H1 (cell line): Measurements from ENCODE around the gene IL1RL1. TPM values are rescaled to one million over a fixed set of nuclear protein-coding genes. Genes with fewer than 3 reads are reported as not detected.

Experiments used
- CTCF ChIA-PET: fragments of 300-600 bp; sonication (Branson Sonifier 250); formaldehyde crosslinking; loops from one replicate; lab custom pipeline; 2021; ENCODE audit not compliant: partially characterized antibody; lab: Charles Lee
- POLR2A ChIA-PET: fragments of 300-600 bp; sonication (Branson Sonifier 250); formaldehyde crosslinking; loops from one replicate; lab custom pipeline; 2021; ENCODE audit warnings: inconsistent platforms; ENCODE audit not compliant: partially characterized antibody; lab: Charles Lee
- DNase-seq, 2 experiments: peaks; one replicate each; pipeline versions ENCODE4 v3.0.0 to v3.0.0-alpha.2; 2010 to 2022; ENCODE audit warnings: low spot score in 2 of 2, low read depth in 1 of 2, mixed read lengths in 1 of 2
- FAIRE-seq: peaks from 2 replicates; lab custom pipeline; 2011; peaks lifted over from hg19 to GRCh38; lab: Jason Lieb, UNC
- H2AFZ ChIP-seq: 2 replicates; pipeline ENCODE4 v1.8.1; 2012; ENCODE audit warnings: low read length, inconsistent platforms
- H2AK5ac ChIP-seq: 2 replicates; pipeline ENCODE4 v1.6.1; 2013; ENCODE audit warnings: low read depth, low read length
- H2BK120ac ChIP-seq: replicated peaks from 2 replicates; pipeline ENCODE3; 2013; ENCODE audit warnings: low read depth, low read length, inconsistent platforms
- H2BK12ac ChIP-seq: 2 replicates; pipeline ENCODE4 v1.6.1; 2013; ENCODE audit warnings: low read depth, low read length
- H2BK15ac ChIP-seq: 2 replicates; pipeline ENCODE4 v1.6.1; 2013; ENCODE audit warnings: low read length
- H2BK20ac ChIP-seq: 2 replicates; pipeline ENCODE4 v1.6.1; 2013; ENCODE audit warnings: low read length
- H2BK5ac ChIP-seq: 2 replicates; pipeline ENCODE4 v1.6.1; 2013; ENCODE audit warnings: low read depth, low read length
- H3K14ac ChIP-seq: 2 replicates; pipeline ENCODE4 v1.6.1; 2013; ENCODE audit warnings: inconsistent platforms; ENCODE audit not compliant: insufficient read length
- H3K18ac ChIP-seq: 2 replicates; pipeline ENCODE4 v1.6.1; 2013; ENCODE audit warnings: low read length; ENCODE audit errors: extremely low read depth
- H3K23ac ChIP-seq: 2 replicates; pipeline ENCODE4 v1.6.1; 2013; ENCODE audit warnings: inconsistent platforms; ENCODE audit not compliant: insufficient read length
- H3K23me2 ChIP-seq: 2 replicates; pipeline ENCODE4 v1.6.1; 2013; ENCODE audit warnings: low read depth, low read length
- H3K27ac ChIP-seq: 2 replicates; pipeline ENCODE4 v1.6.1; 2011; ENCODE audit warnings: low read depth, low read length, inconsistent platforms
- H3K27me3 ChIP-seq, 4 experiments: replicated peaks in 1 of 4; 1 replicate in 1 of 4; 2 replicates in 3 of 4; pipeline versions ENCODE4 v1.6.1 to v1.8.1; 2011 to 2013; ENCODE audit warnings: low read length in 3 of 4, mild to moderate bottlenecking in 3 of 4, inconsistent platforms in 2 of 4, mixed read lengths in 2 of 4, moderate library complexity in 1 of 4; ENCODE audit not compliant: control insufficient read depth in 3 of 4, insufficient read depth in 3 of 4; ENCODE audit errors: extremely low read depth in 1 of 4
- H3K36me3 ChIP-seq, 4 experiments: 2 replicates each; pipeline versions ENCODE4 v1.6.1 to v1.8.1; 2011 to 2013; ENCODE audit warnings: mild to moderate bottlenecking in 4 of 4, low read length in 3 of 4, moderate library complexity in 2 of 4, control low read depth in 1 of 4, inconsistent platforms in 1 of 4; ENCODE audit not compliant: insufficient read depth in 4 of 4, control insufficient read depth in 2 of 4
- H3K4ac ChIP-seq: replicated peaks from 2 replicates; pipeline ENCODE3; 2013; ENCODE audit warnings: low read length, low read depth, mixed read lengths, inconsistent platforms; ENCODE audit not compliant: insufficient read length
- H3K4me1 ChIP-seq, 4 experiments: replicated peaks in 1 of 4; 1 replicate in 1 of 4; 2 replicates in 3 of 4; pipeline versions ENCODE4 v1.6.1 to v1.8.1; 2011 to 2013; ENCODE audit warnings: low read length in 3 of 4, inconsistent platforms in 2 of 4, mixed read lengths in 1 of 4; ENCODE audit not compliant: insufficient read depth in 4 of 4, control insufficient read depth in 3 of 4
- H3K4me2 ChIP-seq, 2 experiments: 2 replicates each; pipeline versions ENCODE4 v1.6.1 to v1.8.1; 2011 to 2013; ENCODE audit warnings: low read depth in 2 of 2, low read length in 2 of 2, control low read depth in 1 of 2, inconsistent platforms in 1 of 2, mild to moderate bottlenecking in 1 of 2; ENCODE audit not compliant: insufficient read depth in 1 of 2
- H3K4me3 ChIP-seq, 4 experiments: fragments of 200-600, 300-600 bp in 1 of 4; sonication (generic), shearing (Covaris generic), sonication (Bioruptor Twin) in 1 of 4; 2 replicates each; pipeline versions ENCODE4 v1.5.1 to v1.8.1; 2011 to 2016; ENCODE audit warnings: low read length in 4 of 4, low read depth in 3 of 4, control low read depth in 2 of 4, inconsistent platforms in 2 of 4, mild to moderate bottlenecking in 2 of 4, mixed read lengths in 1 of 4, moderate library complexity in 1 of 4; ENCODE audit not compliant: insufficient read depth in 2 of 4; ENCODE audit errors: extremely low read depth in 1 of 4
- H3K56ac ChIP-seq: replicated peaks from 2 replicates; pipeline ENCODE3; 2013; ENCODE audit warnings: low read depth, mild to moderate bottlenecking, mixed read lengths, low read length, inconsistent platforms; ENCODE audit not compliant: insufficient read length
- H3K79me1 ChIP-seq: 2 replicates; pipeline ENCODE4 v1.6.1; 2013; ENCODE audit warnings: low read depth, low read length, control low read depth
- H3K79me2 ChIP-seq, 2 experiments: 2 replicates each; pipeline versions ENCODE4 v1.6.1 to v1.8.1; 2012 to 2013; ENCODE audit warnings: low read length in 2 of 2, mild to moderate bottlenecking in 2 of 2, inconsistent platforms in 1 of 2; ENCODE audit not compliant: insufficient read depth in 2 of 2, control insufficient read depth in 1 of 2
- H3K9ac ChIP-seq, 4 experiments: replicated peaks in 1 of 4; 1 replicate in 1 of 4; 2 replicates in 3 of 4; pipeline versions ENCODE4 v1.6.1 to v1.8.1; 2011 to 2013; ENCODE audit warnings: low read depth in 3 of 4, low read length in 3 of 4, control low read depth in 2 of 4, mild to moderate bottlenecking in 2 of 4, moderate library complexity in 2 of 4, inconsistent platforms in 1 of 4; ENCODE audit errors: extremely low read depth in 1 of 4
- H3K9me3 ChIP-seq, 2 experiments: 2 replicates each; pipeline versions ENCODE4 v1.6.1 to v1.8.1; 2012 to 2013; ENCODE audit warnings: mild to moderate bottlenecking in 2 of 2, moderate library complexity in 2 of 2, control low read depth in 1 of 2, inconsistent platforms in 1 of 2, low read depth in 1 of 2, low read length in 1 of 2, mixed read lengths in 1 of 2; ENCODE audit not compliant: insufficient read depth in 2 of 2
- H4K20me1 ChIP-seq, 2 experiments: replicated peaks in 1 of 2; 2 replicates each; pipeline versions ENCODE3 to v1.8.1; 2011 to 2013; ENCODE audit warnings: inconsistent platforms in 2 of 2, low read length in 2 of 2, mild to moderate bottlenecking in 1 of 2; ENCODE audit not compliant: insufficient read depth in 2 of 2, control insufficient read depth in 1 of 2
- H4K5ac ChIP-seq: 2 replicates; pipeline ENCODE4 v1.6.1; 2013; ENCODE audit warnings: low read length, low read depth, mixed read lengths, inconsistent platforms; ENCODE audit not compliant: insufficient read length
- H4K8ac ChIP-seq: 2 replicates; pipeline ENCODE4 v1.8.0; 2013; ENCODE audit warnings: mild to moderate bottlenecking, moderate library complexity, low read length, inconsistent platforms; ENCODE audit not compliant: insufficient read depth; ENCODE audit errors: extremely low read depth
- H4K91ac ChIP-seq: replicated peaks from 2 replicates; pipeline ENCODE3; 2013; ENCODE audit warnings: low read length, mixed read lengths, inconsistent platforms; ENCODE audit not compliant: insufficient read length
- BCL11A ChIP-seq, 2 experiments: IDR thresholded peaks; one replicate each; pipeline ENCODE4 v1.6.1; 2011; ENCODE audit warnings: low read depth in 2 of 2, low read length in 2 of 2, mild to moderate bottlenecking in 2 of 2
- BRCA1 ChIP-seq: IDR thresholded peaks from 2 replicates; pipeline ENCODE4 v1.6.1; 2012; ENCODE audit warnings: low read depth, low read length, improper control_type of control experiment
- GABPA ChIP-seq: IDR thresholded peaks from 2 replicates; pipeline ENCODE4 v1.6.1; 2011; ENCODE audit warnings: mild to moderate bottlenecking, low read length, moderate library complexity, borderline replicate concordance; ENCODE audit not compliant: insufficient read depth
- MAFK ChIP-seq: IDR thresholded peaks from 2 replicates; pipeline ENCODE4 v1.6.1; 2012; ENCODE audit warnings: low read depth, mild to moderate bottlenecking, improper control_type of control experiment, low read length
- MAX ChIP-seq: IDR thresholded peaks from 2 replicates; pipeline ENCODE4 v1.6.1; 2012; ENCODE audit warnings: inconsistent platforms
- RXRA ChIP-seq: IDR thresholded peaks from 2 replicates; pipeline ENCODE4 v1.6.1; 2011; ENCODE audit warnings: low read depth, mild to moderate bottlenecking, low read length, moderate library complexity; ENCODE audit not compliant: insufficient read depth
- SIN3A ChIP-seq, 2 experiments: IDR thresholded peaks in 1 of 2; conservative IDR thresholded peaks in 1 of 2; 2 replicates each; pipeline ENCODE4 v1.6.1; 2011 to 2012; ENCODE audit warnings: low read length in 2 of 2, improper control_type of control experiment in 1 of 2, low read depth in 1 of 2, mild to moderate bottlenecking in 1 of 2
- SP1 ChIP-seq: IDR thresholded peaks from 2 replicates; pipeline ENCODE4 v1.6.1; 2011; ENCODE audit warnings: low read depth, low read length
- WGBS, 2 experiments: shearing (Covaris generic) in 1 of 2; methylation state at CpG; one replicate each; pipeline versions ENCODE4 v1.1.6 to v1.1.7; 2013 to 2015; ENCODE audit warnings: low lambda C conversion rate in 2 of 2, mixed read lengths in 2 of 2, inconsistent platforms in 1 of 2, low coverage in 1 of 2, missing lambda C conversion rate in 1 of 2; ENCODE audit not compliant: insufficient replicate concordance in 2 of 2, insufficient coverage in 1 of 2, insufficient read length in 1 of 2; ENCODE audit errors: extremely low coverage in 1 of 2, missing lambda C conversion rate in 1 of 2; 5-methylcytosine and 5-hydroxymethylcytosine counted together
- polyA plus RNA-seq, 7 experiments: library from polyadenylated mRNA; depleted of rRNA in 3 of 7; stranded (reverse) in 5 of 7; unstranded in 2 of 7; fragments of >200 nt in 5 of 7; fragments of 200-250 nt in 2 of 7; gene quantifications; 1 replicate in 5 of 7; 2 replicates in 1 of 7; 4 replicates in 1 of 7; pipeline versions ENCODE4 v1.2.1 to v1.2.3, GENCODE V29; 2011 to 2013; ENCODE audit warnings: missing spikeins in 2 of 7, mixed read lengths in 2 of 7
- total RNA-seq: library from RNA; stranded (reverse); fragmentation: NEBNext Ultra II Directional; extraction: Animal tissue kit (Norgen Biotek cat#: 25700); gene quantifications from 2 replicates; pipeline ENCODE4 v1.2.1, GENCODE V29; 2021

The IL1RL1 gene
- total and polyA plus RNA-seq, 2 of the 8 experiments (the other 6 are each of a cell fraction or from before 2014, with no cell fraction given) = not detected

GRCh38 chr2:102334486-102334885 lies 23.1 kb downstream of the IL1RL1 start:
- no peak overlapping the region for H3K56ac ChIP-seq
- no peak overlapping the region for H2BK12ac ChIP-seq
- no peak overlapping the region for H3K14ac ChIP-seq
- ChIA-PET POLR2A (no interaction called here), CTCF (interaction anchor here (1.1 kb wide), 1 partner anchor 10 kb away, joined by 4 read pairs; no protein-coding TSS in a partner anchor)
- no peaks in the 10 kb centered on the region for H3K36me3 ChIP-seq
- no peak overlapping the region for H3K23ac ChIP-seq
- H4K8ac ChIP-seq = no peak overlapping the region
- no peak overlapping the region for H2AFZ ChIP-seq
- no peaks in the 10 kb centered on the region for H4K20me1 ChIP-seq
- TF ChIP-seq SIN3A (conservative IDR thresholded peaks at IDR 0.05 in 1 of 2, IDR thresholded peaks at IDR 0.05 in 1 of 2; ENCODE audit: low read depth in 1 of 2, low read length in 2 of 2) (no peak), BCL11A (IDR thresholded peaks at IDR 0.05; ENCODE audit: low read depth in 2 of 2, low read length in 2 of 2) (no peak), MAFK (no peak), RXRA (no peak), SP1 (no peak), GABPA (no peak), MAX (no peak), BRCA1 (no peak)
- H2BK20ac ChIP-seq = no peak overlapping the region
- no peaks in the 10 kb centered on the region for H3K9me3 ChIP-seq
- WGBS, 2 experiments = 94% methylated on average over 1 of the region's 1 CpG; no CpG with 5 or more reads in 1 of the 2 experiments
- H3K4me1 ChIP-seq = no peaks in the 10 kb centered on the region
- no peak overlapping the region for H2BK5ac ChIP-seq
- H3K4ac ChIP-seq = no peak overlapping the region
- H3K79me2 ChIP-seq = no peaks in the 10 kb centered on the region
- no peak overlapping the region for H3K27ac ChIP-seq
- H3K23me2 ChIP-seq = no peaks in the 10 kb centered on the region
- H3K27me3 ChIP-seq = peaks cover 0 to 1% (median 0%) of the 10 kb centered on the region in 4 experiments; a peak in 1 of 7 replicates
- H3K79me1 ChIP-seq = no peaks in the 10 kb centered on the region
- DNase-seq = no peak
- no peak overlapping the region for H4K91ac ChIP-seq
- no peak overlapping the region for H3K4me3 ChIP-seq
- no peak overlapping the region for H2AK5ac ChIP-seq
- H2BK15ac ChIP-seq = no peak overlapping the region
- H3K4me2 ChIP-seq = no peak overlapping the region
- H2BK120ac ChIP-seq = no peak overlapping the region
- no peak overlapping the region for H3K18ac ChIP-seq
- FAIRE-seq = no peak
- no peak overlapping the region for H4K5ac ChIP-seq
- no peak overlapping the region for H3K9ac ChIP-seq
